GM18498 (cell line): ENCODE measurements around the gene EFL1.
"Not testable (repeated sequence)": the region's sequence is repeated elsewhere in the genome, so short reads cannot be mapped to it uniquely, and the experiment has no call there.

Experiments
- ATAC-seq: cut with Tn5 transposase; IDR thresholded peaks from one replicate; pipeline ENCODE4 v1.9.1; 2021; ENCODE audit warnings: mild to moderate bottlenecking, moderate library complexity; ENCODE audit not compliant: unreplicated experiment

EFL1 gene

GRCh38 chr15:82282386-82282785 is 19.9 kb upstream of the EFL1 start:
- not testable (repeated sequence) for ATAC-seq

GRCh38 chr15:82281276-82281675 is 18.7 kb upstream of the EFL1 start:
- ATAC-seq, result not testable (repeated sequence)

DNA sequence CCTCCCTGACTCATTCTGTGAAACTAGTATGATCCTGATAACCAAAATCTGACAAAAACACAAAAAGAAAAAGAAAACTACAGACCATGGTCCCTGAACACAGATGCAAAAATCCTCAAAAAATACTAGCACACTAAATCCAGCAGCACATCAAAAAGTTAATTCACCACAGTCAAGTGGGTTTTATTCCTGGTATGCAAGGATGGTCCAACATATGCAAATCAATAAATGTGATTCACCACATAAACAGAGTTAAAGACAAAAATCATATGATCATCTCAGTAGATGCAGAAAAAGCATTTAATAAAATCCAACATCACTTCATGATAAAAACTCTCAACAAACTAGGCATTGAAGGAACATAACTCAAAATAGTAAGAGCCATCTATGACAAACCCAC is 12.9 kb upstream of the EFL1 start:
- ATAC-seq, result no peak

GRCh38 chr15:82272154-82272553 is 9.6 kb upstream of the EFL1 start:
- ATAC-seq, result no peak

GRCh38 chr15:82268454-82268853 is 5.9 kb upstream of the EFL1 start:
- not testable (repeated sequence) for ATAC-seq

DNA sequence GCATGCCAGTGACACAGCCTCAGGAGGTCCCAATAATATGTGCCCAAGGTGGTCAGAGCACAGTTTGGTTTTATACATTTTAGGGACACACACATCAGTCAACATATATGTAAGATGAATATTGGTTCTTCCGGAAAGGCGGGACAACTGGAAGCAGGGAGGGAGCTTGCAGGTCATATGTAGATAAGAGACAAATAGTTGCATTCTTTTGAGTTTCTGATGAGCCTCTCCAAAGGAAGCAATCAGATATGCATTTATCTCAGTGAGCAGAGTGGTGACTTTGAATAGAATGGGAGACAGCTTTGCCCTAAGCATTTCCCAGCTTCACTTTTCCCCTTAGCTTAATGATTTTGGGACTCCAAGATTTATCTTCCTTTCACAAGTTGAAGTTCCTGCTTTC is 4.6 kb upstream of the EFL1 start:
- not testable (repeated sequence) for ATAC-seq

DNA sequence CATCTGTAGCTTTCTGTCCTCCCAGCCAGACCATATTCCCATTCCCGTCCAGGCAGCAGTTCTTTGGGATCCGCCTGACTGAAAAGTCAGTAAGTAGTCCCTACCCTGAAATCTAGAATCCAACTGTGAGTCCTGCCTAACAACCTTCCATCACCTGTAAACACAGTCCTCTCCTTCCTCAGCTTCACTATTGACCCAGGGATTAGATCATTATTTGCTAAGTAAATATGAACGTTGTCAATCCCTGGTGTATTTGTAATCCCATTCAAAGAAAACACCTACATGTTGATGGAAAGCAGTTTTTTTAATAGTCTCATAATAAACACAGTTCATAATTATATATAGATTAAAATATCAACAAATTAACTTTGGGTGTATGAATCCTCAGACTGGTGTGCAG is 816 bp upstream of the EFL1 start:
- ATAC-seq, result no peak

DNA sequence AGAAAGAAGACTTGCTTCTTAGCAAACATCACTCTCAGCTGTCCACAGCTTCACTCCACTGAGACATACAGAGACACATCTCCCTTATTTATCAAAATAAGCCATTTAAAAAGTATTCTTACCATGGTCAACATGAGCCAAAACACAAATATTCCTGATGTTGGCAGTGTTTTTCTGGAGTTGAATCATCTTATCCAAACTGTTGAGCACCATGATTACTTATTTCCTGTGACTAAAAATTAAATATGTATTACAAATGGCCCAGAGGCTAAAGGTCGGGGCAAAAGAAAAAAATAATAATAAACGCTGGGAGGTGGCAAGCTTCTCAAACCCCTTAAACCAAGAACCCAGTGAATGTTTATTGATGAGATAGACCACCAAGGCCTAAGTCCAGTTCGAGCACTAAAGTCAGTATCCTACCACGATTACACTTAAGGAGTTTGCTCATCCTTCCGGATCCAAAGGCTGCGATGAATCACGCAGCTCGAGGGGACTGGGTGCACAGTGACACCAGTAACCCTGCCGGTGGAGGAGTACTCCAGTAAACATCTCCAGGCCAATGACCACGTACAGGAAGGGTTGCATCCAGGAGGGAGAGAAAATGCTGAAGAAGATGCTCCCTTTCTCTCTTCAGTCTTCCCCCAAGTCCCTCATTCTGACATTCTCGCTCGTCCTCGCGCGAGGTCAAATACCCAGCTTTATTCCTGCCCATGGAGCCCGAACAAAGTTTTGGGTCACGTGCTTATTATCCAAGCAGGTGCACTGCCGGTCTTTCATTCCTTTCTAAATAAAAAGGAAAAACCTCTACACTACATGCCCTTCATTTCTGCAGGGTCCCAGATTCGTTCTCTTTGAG is 740 bp downstream of the EFL1 start:
- peak; percentile 21 for ATAC-seq

GRCh38 chr15:82248261-82248660 is 14.3 kb downstream of the EFL1 start:
- not testable (repeated sequence) for ATAC-seq

- not testable (repeated sequence) for ATAC-seq
Observed at GRCh38 chr15:82245956-82246355, 16.6 kb downstream of the EFL1 start.

DNA sequence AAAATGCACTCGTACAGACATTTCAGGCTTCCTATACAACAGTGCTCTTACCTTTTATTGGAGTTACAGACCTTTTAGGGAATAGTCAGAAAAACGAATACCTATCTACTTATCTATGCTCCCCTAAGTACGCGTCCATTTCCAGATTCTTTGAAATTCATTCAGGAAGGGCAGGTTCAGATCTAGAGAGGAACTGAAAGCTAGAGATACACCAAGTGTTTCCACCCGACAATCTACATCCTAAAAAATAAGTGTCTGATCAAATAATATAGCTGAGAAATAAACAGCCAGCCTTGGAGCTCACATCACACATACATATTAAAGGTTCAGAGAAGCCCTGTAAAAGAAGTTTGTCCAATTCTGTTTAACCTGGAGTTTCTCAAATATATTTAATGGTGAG is 18.9 kb downstream of the EFL1 start:
- ATAC-seq, result not testable (repeated sequence)

GRCh38 chr15:82241836-82242499 is 20.6 kb downstream of the EFL1 start:
- ATAC-seq, result not testable (repeated sequence)

GRCh38 chr15:82239685-82240391 is 22.7 kb downstream of the EFL1 start:
- no peak for ATAC-seq

GRCh38 chr15:82237944-82238534 is 24.5 kb downstream of the EFL1 start:
- ATAC-seq, result not testable (repeated sequence)

DNA sequence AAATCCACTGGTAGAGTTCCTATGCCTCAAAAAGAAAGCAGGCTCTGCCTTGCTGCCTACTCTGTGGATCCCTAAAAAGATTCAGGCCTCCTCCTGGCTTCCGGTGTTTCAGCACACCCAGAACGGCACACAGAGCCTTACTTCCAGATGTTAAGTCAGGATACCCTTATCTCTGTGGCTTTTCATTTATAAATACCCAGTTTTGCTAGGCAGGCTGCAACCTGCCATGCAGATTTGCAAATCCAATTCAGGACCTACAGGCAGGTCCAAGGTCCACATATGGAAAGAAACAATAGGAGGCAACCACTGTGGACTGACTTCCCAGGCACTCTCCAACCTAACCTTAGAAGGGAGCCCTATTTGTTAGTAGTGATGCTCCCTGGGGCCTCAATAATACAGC is 30.7 kb downstream of the EFL1 start:
- no peak for ATAC-seq

GRCh38 chr15:82231233-82231632 is 31.3 kb downstream of the EFL1 start:
- ATAC-seq, result no peak

GRCh38 chr15:82228750-82229149 is 33.8 kb downstream of the EFL1 start:
- no peak for ATAC-seq

GRCh38 chr15:82221535-82221934 is 41.0 kb downstream of the EFL1 start:
- ATAC-seq, result not testable (repeated sequence)

- not testable (repeated sequence) for ATAC-seq
Observed at GRCh38 chr15:82216092-82216491, 46.4 kb downstream of the EFL1 start.

DNA sequence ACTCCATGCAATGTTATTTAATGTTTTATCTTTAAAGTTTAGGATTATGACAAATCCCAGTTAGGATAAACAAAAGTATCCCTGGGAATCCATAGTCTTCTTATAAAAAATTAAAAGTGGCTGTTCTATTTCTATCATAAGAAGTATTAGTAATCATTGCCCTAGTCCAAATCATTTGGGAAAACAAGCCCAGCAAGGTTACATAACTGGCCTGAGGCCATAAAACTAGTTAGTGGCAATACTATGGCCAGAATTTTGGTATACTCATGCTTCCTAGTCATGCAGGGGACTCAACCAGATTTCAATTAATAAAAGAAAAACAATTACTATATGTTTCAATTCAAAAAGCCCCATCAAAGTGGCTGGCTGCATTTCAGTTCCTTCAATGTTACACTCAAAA is 50.3 kb downstream of the EFL1 start:
- ATAC-seq, result not testable (repeated sequence)

- ATAC-seq, result not testable (repeated sequence)
Observed at GRCh38 chr15:82210066-82210597, 52.4 kb downstream of the EFL1 start.
